T-helper 1 cell (primary cell): ENCODE measurements around the gene CACNA2D2.
A peak's percentile ranks its signal among the peaks of the same experiment; 100 is the strongest.

Experiments used
- DNase-seq, 5 donors: peaks; one replicate each; pipeline ENCODE4 v3.0.0-alpha.2; 2012 to 2020

The CACNA2D2 gene

DNA sequence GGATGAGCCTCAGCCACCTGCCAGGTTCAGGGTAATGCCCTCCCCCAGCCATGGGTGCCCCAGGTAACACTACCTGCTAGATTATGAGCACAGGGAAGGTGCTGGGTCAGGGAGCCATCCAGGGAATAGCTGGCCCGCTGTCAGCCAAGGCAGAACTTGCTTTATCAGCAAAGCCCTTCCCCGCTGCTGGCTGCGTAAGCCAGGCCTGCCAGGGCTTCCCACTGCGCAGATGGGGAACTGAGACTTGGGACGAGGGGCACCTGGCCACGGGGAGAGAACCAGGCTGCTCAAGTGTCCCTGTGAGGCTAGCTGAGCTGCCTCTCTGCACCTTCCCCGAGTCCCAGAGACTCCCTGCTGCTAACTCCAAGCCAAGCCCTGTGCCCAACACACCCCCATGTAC lies 45.4 kb downstream of the CACNA2D2 start:
- no peak for DNase-seq

DNA sequence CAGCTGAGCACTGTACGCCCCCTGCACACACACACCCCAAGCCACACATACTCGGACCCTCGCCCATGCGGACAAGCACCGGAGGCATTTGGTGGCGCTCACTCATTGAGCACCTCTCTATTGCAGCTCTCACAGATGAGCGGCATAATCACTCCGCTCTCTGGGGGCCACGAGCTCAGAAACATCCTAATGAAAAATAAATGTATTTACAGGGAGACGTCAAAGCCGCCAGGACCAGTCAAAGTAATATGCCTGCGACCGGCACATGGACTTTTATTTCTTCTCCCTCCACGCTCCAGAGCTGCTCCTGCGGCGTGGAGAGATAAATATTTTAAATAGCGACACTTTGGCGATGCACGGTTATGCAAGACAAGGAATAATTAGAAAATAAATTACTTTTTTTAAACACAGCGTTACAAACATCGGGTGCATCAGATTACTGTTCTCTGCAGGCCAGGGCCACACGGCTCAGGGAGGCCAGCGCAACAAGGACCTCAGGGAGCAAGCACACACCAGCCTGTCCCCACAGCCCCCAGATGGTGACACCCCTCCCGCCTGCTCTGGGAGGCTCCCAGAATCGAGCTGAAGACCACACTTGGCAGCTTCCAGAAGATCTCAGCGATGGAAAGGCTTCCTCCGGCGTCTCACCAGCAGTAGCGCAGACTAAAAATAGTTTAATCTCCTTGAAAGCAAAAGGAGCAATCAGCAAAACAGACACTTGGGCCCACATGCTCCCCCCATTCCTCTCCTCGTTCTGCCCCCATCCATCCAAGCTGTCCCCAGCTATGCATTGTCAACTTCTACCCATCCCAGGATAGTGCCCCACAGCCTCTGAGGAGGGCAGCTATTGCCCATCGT lies 48.0 kb downstream of the CACNA2D2 start:
- no peak for DNase-seq

DNA sequence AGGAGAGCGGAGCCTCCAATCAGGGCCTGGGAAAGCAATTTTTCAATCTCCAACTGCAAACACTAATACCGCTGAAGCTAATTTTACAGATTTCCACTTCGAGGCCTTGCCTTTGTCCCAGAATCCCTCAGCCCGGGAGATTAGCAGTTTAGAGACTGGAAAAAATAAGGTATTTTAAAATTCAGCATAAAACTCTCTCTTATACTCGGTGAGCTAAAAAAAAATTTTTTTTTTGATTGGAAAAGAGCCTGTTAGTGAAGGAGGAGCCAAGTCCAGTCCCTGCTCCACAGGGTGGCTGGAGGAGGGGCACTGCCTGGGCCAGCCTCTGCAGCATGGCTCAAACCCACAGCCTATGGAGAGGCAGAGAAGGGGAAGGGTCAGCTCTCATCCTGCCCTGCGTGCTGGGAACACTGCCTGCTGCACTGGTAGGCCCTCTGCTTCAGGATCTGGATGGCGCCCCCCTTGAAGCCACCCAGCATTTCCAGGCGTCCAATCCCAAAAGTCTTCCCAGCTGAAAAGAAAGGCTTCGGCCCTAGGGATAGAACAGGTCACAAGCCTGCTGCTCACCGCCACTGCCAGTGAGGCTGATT lies 48.9 kb downstream of the CACNA2D2 start:
- DNase-seq, result no peak

DNA sequence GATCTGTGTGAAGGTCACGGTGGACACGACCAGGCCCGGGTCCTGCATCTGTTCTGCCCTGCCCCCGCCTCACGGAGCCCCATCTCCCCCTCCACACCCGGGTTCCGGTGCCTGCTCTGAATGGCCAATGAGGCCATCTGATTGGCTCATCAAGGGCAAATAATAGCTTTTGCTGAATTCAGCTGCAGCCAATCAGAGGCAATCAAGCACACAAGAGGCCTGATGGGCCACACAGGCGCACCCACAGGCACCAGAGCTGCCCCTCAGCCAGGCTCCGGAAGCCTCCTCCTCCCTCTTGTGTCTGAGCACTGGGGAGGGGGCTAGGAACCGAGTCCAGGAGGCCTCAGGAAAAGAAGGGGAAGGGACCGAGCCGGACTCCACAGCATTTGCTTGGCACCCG lies 49.5 kb downstream of the CACNA2D2 start:
- no peak for DNase-seq

DNA sequence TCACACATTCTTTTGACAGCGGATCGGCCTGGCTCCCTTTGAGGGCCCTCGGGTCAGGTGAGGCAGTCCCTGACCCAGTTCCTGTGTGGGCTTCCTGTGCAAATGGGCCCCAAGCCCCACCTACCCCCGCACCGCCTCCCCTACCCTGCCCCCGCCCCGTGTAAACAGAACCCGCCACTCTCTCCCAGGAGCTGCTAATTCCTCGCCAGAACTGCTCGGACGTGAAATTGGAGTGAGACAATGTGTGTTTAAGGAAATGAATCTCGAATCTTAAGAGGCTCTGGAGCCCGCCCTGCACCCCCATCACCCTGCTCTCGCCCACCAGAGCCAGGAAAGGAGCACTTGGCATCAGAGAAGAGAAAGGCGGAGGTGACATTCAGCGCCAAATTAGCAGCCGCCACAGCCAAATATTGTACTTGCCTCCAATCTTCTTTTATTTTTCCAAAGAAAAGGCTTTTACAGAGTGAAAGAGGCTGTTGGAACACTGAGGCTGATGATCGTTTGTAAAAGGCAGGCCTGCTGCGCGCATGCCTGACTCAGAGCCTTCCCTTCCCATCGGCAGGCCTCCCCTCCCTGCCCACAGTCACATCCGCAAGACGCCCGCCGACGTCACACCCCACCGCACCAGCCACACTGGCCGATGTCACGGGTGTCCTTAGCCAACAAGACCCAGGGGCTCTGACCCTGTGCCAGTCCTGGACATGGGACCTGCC lies 53.1 kb downstream of the CACNA2D2 start:
- DNase-seq, result peak; percentile 18 to 84 (median 43)

DNA sequence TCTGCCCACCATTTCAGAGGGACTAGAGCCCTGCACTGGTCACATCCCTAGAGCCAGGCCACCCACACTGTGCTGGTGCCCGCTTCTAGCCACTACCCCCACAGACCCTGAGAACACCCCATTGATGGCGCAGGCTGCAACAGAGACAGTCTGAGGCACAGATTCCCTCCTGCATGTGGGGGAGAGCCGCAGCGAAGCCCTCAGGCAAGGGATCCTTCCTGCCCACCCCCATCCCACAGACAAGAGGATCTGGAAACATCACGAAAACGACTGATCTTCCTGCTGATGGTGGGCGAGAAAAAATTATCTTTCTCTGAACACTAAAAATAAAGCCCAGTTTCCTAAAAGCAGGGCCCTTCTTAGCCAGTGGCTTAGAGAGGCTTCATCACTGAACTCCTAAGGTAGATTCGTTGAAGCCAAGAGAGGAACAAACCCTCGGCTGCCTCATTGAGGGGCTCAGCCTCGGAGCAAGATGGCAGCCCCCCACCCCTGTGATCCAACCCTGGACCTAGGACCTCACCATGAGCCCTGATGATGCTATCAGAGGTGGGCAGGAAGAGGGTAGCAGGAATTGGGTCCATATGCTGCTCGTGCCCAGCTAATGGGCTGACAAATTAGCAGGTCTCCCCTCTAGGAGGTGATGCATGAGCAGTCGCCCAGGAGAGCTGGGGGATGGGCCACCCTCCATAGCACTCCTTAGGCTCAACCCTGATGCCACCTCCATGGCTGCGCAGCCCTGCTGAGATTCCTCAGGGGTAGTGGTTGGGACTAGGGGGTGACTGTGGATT lies 54.5 kb downstream of the CACNA2D2 start:
- no peak for DNase-seq

DNA sequence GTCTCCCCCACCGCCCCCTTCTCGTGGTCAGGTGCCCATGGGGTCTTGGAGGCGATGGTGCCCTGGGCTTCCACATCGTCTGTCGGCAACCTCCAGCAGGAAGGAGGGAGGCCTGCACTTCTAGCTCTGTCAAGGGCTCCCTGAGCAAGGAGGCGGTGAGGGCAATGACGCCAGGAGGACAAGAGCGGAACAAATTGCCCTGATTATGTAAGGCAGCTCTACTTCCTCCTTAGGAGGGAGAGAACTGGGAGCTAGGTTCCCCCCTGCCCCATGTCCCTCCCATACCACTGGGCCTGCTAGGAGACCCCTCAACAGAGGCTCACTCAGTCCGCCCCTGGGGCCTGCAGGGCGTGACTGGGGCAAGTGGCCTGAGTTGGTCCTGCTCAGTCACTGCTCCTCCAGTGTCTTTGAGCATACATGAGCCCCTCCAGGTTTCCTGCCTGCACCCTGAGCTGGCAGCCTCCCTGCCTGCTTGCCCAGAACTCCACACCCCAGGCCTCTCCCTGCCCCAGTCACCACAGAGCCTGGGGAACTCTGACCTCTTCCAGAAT lies 56.1 kb downstream of the CACNA2D2 start:
- DNase-seq, result no peak

DNA sequence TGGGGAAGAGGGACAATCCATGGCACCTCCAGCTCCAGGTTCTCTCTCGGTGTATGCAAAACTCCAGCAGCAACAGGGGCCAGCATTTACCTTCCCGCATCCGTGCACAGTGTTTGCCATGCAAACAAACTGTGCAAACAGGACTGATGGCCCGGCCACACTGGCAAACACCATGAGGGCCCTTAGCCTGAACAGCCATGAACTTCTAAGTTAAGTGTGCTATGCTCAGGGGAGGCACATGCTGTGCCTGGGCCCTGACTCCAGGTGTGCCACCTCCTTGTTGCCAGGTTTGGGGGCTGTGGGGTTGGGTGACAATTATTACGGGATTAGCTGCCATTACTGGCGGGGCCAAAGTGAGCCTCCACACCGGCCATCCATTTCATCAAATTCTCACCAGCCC lies 57.5 kb downstream of the CACNA2D2 start:
- no peak for DNase-seq

DNA sequence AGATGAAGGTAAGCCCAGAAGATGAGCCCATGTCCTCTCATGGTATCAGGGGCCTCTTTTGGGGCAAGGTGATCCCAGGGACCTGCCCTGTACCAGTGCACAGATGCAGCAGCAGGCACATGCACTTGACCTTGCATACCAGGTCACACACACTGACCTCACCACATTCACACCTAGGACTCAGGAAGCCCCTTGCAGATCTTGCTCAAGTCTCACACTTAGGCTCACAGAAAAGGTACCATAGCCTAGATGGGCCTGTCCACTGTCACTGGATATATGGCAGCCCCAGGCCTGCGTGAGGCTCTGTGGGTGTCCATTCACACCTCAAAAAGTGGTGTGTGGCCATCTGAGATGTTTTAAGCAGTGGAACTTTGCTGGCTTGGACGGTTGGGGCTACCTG lies 58.7 kb downstream of the CACNA2D2 start:
- DNase-seq, result no peak

DNA sequence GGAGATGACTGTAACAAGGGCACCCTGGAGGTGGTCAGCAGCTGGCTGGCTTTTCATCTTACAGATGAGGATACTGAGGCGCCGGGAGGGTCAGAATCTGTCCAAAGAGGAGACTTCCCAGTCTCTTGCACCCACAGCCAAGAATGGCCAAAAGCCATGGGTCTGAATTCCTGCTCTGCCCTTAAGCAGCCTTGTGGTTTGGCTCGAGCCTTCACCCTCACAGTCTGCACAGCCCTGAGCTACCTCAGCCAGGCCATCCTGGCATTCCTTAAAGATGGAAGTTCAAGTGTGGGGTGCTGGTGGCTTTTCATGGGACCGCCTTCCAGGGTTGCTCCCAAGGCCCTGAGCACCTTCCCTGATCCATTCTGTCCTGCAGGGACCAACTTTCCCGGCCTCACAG lies 59.2 kb downstream of the CACNA2D2 start:
- no peak for DNase-seq

DNA sequence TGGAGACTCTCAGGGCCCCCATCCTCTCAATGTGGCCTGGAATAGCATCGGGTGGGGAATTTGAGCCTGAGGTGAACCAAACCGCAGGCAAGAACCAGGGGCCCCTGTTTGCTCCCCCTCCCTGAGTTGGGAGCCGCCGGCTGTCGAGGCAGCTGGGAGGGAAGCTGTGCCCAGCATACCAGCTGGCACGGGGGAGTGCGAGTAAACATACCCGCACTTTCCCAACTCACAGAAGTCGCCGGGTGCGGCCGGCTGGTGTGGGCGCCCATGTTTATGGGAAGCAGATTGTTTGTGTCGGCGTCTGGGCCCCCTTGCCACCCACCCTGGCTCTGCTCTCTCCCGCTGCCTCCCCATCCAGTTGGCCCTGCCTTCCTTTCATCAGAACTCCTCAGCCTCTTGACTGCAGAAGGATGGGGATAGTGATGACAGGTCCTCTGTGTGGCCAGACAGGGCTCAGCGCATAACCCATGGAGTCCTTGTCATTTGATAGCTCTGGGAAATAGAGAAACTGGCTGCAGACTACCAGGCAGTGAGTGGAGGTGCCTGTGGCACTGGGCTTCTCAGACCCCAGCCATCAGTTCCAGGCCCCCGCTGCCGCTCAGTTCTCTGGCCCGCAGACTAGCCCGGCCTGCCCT lies 60.4 kb downstream of the CACNA2D2 start:
- no peak for DNase-seq

DNA sequence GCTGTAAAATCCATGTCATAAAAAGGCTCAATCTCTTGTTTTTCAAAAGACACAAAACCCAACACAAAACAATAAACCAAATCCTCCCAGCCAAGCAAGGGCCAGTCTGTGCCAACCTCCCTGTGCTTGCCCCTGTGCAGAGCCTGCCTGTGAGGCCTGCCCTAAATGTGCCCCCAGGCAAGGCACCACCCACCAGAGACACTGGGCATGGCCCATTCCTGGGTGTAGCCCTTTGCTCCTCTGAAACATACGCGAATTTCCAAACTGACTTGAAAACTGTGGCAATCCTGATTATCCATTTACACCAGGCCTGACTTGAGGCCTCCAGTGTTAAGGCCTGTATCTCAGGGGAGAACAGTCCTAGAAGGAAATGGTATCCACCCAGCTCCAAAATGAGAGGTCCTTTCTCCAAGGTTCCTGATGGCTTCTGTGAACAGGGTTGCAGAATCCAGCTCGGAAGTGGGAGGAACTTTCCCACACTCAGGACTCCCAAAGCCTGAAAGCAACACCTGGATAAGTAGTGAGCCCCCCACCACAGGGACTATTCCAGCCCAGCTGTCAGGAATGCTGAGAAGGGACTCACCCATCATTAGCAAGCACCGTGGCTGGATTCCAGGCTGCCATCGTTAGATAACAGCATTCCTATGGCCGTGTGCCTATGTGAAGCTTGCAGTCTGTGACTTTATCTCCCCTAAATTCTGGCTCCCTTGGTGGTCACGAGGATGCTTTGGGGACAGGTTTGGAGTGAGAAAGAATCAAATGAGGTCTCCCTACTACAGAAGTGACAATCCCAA lies 61.8 kb downstream of the CACNA2D2 start:
- DNase-seq, result no peak

DNA sequence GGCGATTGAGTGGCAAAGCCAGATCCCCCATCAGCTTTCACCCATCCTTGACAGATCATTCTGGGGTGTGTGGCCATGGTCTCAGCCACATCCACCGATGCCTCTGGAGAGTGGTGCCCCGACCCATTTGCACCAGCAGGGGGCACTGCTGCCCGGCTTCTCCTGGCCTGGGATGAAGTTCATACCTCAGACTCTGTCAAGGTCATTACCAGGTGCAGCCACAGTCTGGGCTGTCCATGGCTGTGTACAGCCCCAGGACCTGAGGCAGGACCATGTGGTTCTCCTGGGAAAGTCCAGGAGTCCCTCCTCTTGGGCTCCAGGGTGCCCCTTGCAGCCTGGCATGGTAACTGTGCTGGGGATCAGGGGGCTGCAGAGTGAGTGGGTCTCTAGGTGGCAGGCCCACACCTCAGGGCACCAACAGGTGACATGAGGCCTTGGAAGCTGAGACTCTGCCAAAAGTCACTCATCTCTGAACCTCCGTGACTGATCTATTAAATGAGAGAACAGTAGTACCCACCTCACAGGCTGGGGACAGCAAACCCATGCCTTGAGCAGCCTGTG lies 67.2 kb downstream of the CACNA2D2 start:
- peak; percentile 43 to 72 (median 60) for DNase-seq

DNA sequence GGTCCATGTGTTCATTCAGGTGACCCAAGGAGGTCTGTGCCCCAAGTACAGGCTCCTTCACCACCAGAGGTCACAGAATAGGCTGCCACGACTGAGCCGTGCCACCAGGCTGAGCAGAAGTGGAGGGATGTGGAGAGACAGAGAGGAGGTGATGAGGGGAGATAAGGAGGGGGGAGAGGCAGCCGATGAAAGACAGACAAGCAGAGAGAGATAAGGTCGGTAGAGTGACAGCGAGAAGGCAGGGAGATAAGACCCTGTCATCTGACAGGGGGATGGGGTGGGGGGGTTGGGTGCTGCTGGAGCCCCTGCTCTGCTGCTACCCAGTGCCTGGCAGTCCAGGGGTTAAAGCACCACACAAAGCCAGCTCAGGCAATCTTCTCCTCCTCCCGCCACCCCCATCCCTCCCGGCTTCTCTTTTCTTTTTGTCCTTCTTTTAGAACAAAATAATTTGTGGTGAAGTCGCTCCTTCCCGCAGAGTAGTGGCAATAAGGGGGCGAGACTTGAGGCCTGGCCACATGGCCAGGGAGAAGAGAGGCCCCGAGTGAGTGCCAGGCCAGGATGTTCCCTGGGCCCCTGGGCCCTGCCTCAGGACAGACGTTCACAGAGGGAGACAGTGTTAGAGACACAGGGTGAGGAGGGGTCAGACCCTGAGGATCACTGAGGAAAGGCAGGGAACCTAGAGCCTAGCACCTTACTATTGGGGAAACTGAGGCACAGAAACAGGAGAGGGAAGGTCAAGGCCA lies 67.9 kb downstream of the CACNA2D2 start:
- DNase-seq, result no peak

DNA sequence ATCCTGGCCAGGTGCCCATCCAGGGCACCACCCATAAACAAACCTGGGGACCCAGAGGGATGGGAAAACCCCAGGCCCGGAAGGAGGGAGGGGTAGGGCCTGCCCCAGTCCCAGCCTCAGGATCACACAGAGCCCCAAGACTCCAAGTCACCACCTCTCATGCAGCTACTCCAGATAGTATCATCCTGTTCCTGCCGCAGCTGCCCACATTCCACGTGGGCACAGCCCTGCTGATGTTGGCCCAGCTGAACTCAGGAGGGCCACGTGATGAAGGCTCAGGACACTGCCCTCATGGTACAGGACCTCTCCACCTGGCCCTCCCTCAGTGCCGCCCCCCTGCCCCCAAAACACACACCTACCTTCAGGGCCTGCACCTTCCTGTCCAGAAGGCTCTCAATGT lies 69.5 kb downstream of the CACNA2D2 start:
- DNase-seq, result no peak

DNA sequence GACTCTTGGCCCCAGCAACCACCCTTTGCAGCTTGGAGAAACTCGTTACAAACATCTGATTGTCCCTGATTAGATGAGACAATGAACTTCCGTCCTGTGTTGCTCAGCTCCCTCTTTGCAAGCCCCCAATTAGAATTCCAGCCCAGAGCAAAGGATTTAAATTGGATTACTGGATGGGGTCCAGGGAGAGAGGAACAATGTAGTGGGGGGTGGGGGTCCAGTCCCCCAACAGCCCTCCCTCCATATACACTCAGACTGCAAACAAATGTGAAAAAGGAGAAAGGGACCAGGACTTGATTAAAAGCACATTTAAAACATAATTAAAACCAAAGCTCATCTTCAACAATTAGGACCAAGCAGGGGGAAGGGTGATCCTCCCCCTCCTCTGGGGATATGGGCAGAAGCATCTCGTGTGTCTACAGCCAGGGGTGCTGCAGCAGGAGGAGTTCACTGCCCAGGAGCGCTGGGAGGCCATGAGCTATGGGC lies 72.4 kb downstream of the CACNA2D2 start:
- no peak for DNase-seq

DNA sequence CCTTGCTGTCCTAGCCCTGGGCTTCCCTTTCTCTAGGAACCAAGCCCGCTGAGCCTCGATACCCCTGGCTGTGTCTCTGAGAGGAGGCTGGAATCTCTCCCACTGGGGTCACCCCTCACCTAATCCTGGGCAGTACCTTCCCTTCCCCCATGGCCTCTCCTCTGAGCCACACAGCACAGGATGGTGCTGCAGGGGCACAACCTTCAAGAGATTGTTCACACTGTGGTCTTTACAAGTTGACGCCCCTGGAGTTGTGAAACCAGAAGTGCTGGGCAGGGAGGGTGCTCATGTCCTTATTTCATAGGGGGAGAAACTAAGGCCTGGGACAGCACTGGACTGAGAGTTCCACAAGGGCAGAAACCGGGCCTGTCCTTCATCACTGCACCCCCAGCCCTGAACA lies 73.2 kb downstream of the CACNA2D2 start:
- DNase-seq, result no peak

DNA sequence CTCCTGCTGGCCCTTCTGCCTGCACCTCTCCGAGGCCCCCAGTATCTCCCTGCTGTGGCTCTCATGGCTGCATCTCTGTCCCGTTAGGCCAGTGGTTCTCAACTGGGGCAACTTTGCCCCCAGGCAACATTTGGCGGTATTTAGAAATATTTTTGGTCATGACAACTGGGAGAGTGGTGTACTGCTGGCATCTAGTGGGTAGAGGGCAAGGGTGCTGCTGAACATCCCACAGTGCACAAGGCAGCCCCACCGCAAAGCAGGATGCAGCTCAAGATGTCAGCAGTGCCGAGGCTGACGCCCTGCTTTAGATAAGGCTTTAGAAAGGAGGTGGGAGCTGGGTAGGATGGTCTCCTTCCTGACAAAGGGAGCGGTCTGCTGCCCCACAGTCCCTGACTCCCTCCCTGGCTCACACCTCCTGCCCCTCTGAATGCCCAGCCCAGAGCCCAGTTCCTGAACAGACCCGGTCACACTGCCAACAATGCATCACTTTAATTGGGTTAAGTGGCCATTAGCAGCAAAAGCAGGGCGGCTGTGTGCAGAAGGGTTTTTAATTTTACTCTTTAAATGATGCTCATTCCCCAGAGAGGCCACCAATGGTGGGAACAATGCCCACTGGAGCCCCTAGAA lies 75.3 kb downstream of the CACNA2D2 start:
- DNase-seq, result no peak

DNA sequence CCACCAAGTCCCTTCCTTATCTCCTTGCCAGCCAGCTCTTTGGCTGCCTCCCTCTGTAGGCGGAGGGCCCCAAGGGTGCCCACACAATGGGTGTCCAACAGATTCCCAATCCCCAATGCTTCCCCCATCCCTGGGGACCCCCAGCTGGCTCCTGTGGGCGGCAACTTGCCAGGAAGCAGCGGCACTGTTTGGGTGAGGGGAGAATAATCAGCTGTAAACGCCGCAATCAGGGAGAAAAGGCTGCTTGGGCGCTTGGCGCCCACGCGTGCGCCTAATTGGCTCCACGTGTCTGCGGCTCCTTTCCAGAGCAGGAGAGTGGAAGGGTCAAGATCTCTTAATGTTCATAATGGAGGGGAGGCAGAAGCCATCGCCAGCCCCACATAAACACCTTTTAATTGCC lies 76.2 kb downstream of the CACNA2D2 start:
- DNase-seq, result no peak

DNA sequence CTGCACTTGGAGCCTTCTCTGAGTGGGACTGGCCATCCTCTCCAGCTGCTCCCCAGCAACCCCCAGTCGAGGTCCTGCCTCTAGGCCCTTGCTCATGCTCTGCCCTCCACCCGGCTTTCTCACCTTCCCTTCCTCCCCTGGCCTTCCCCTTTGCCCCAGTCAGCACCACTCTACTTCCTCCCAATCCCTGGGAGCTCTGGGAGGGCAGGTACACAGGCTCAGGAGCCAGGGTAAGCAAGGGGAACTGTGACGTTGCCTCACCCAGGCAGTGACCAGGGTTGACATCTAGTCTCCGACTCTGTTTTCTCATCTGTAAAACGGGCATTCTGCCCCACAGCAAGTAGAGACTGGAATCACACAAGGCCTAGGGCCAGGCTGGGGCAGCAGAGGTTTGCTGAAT lies 77.5 kb downstream of the CACNA2D2 start:
- DNase-seq, result no peak
